Activated CD8-positive, alpha-beta T cell treated with anti-CD3 and anti-CD28 coated beads for 36 hours (primary cell): ENCODE results near the gene GRIK3. TPM values are rescaled to one million over a fixed set of nuclear protein-coding genes. Genes with fewer than 3 reads are reported as not detected.

ENCODE experiments used
- ATAC-seq: fragments of 200-7000 bp; cut with Tn5 transposase; one replicate; pipeline ENCODE4 v1.10.0; 2021; ENCODE audit warnings: mild to moderate bottlenecking, moderate library complexity
- CTCF ChIA-PET: fragments of 350-600 bp; sonication (Branson Sonifier 250); formaldehyde crosslinking; loops from one replicate; lab custom pipeline; 2021; ENCODE audit warnings: antibody characterized with exemption; lab: Charles Lee
- POLR2A ChIA-PET: fragments of 350-600 bp; sonication (Branson Sonifier 250); formaldehyde crosslinking; loops from one replicate; lab custom pipeline; 2021; ENCODE audit warnings: antibody characterized with exemption; lab: Charles Lee
- DNase-seq: peaks from one replicate; pipeline ENCODE4 v3.0.0-alpha.2; 2020
- H3K27ac Mint-ChIP-seq: one replicate; pipeline ENCODE4 v1.8.0; 2021; ENCODE audit warnings: mild to moderate bottlenecking, mixed read lengths
- H3K27me3 Mint-ChIP-seq: one replicate; pipeline ENCODE4 v1.8.0; 2021; ENCODE audit warnings: mixed read lengths
- H3K36me3 Mint-ChIP-seq: one replicate; pipeline ENCODE4 v1.8.0; 2021; ENCODE audit warnings: low read depth, mixed read lengths
- H3K4me1 Mint-ChIP-seq: one replicate; pipeline ENCODE4 v1.8.0; 2021; ENCODE audit warnings: low read depth, mixed read lengths
- H3K4me3 Mint-ChIP-seq: one replicate; pipeline ENCODE4 v1.8.0; 2021; ENCODE audit warnings: mild to moderate bottlenecking, moderate library complexity, mixed read lengths
- H3K9me3 Mint-ChIP-seq: one replicate; pipeline ENCODE4 v1.8.0; 2021; ENCODE audit warnings: mixed read lengths
- CTCF ChIP-seq: fragments of 200-600 bp; IDR thresholded peaks from one replicate; pipeline ENCODE4 v1.8.0; 2022; ENCODE audit warnings: antibody characterized with exemption, mild to moderate bottlenecking
- intact Hi-C: fragments of 100-400 bp; cut with micrococcal nuclease; formaldehyde crosslinking; loops from one replicate; pipeline ENCODE4 v1.10.0; 2022
- total RNA-seq, 2 experiments: library from RNA; stranded (reverse); gene quantifications; one replicate each; pipeline ENCODE4 v1.2.3, GENCODE V29; 2021

Gene GRIK3
- total RNA-seq, 2 experiments from 2014 or later = not detected

GRCh38 chr1:36851595-36851994 is 182.7 kb downstream of the GRIK3 start:
- Mint-ChIP-seq H3K4me3 (no peak overlapping the region), H3K36me3 (no peaks in the 10 kb centered on the region), H3K27me3 (peaks cover 3% of the 10 kb centered on the region), H3K4me1 (no peaks in the 10 kb centered on the region), H3K9me3 (no peaks in the 10 kb centered on the region), H3K27ac (no peak overlapping the region)
- TF ChIP-seq CTCF = no peak
- ChIA-PET CTCF (interaction anchor here (2.0 kb wide), 1 partner anchor 13 kb away, joined by 8 read pairs; no protein-coding TSS in a partner anchor), POLR2A (no interaction called here)
- DNase-seq (no peak), ATAC-seq (no peak)
- intact Hi-C loops = no loop called here

- intact Hi-C loops = no loop called here
- Mint-ChIP-seq H3K27ac (no peak overlapping the region), H3K4me1 (no peaks in the 10 kb centered on the region), H3K36me3 (no peaks in the 10 kb centered on the region), H3K9me3 (no peaks in the 10 kb centered on the region), H3K4me3 (no peak overlapping the region), H3K27me3 (peaks cover 3% of the 10 kb centered on the region)
- DNase-seq (no peak), ATAC-seq (no peak)
- ChIA-PET CTCF (interaction anchor here (2.0 kb wide), 1 partner anchor 13 kb away, joined by 8 read pairs; no protein-coding TSS in a partner anchor), POLR2A (no interaction called here)
- no peak for TF ChIP-seq CTCF
Measured at GRCh38 chr1:36851087-36851486, 183.2 kb downstream of the GRIK3 start.

- no peaks in the 10 kb centered on the region for H3K9me3 Mint-ChIP-seq
- no peak for TF ChIP-seq CTCF
- ChIA-PET CTCF (no interaction called here), POLR2A (no interaction called here)
- no peaks in the 10 kb centered on the region for H3K36me3 Mint-ChIP-seq
- intact Hi-C loops = no loop called here
- H3K4me3 Mint-ChIP-seq = no peak overlapping the region
- no peak overlapping the region for H3K27ac Mint-ChIP-seq
- no peak for ATAC-seq
- DNase-seq = no peak
- H3K4me1 Mint-ChIP-seq = no peaks in the 10 kb centered on the region
- peaks cover 3% of the 10 kb centered on the region for H3K27me3 Mint-ChIP-seq
Measured at GRCh38 chr1:36849956-36850355, 184.4 kb downstream of the GRIK3 start.

- Mint-ChIP-seq H3K27me3 (peaks cover 3% of the 10 kb centered on the region), H3K36me3 (no peaks in the 10 kb centered on the region), H3K4me3 (no peak overlapping the region), H3K4me1 (no peaks in the 10 kb centered on the region), H3K9me3 (no peaks in the 10 kb centered on the region), H3K27ac (no peak overlapping the region)
- CTCF ChIA-PET = interaction anchor here (0.6 kb wide), 1 partner anchor 15 kb away, joined by 3 read pairs; no protein-coding TSS in a partner anchor
- POLR2A ChIA-PET = no interaction called here
- TF ChIP-seq CTCF = no peak
- intact Hi-C loops = no loop called here
- no peak for ATAC-seq
- no peak for DNase-seq
Measured at GRCh38 chr1:36847761-36848160, 186.6 kb downstream of the GRIK3 start.

- Mint-ChIP-seq H3K4me3 (no peak overlapping the region), H3K4me1 (no peaks in the 10 kb centered on the region), H3K27ac (no peak overlapping the region), H3K36me3 (no peaks in the 10 kb centered on the region), H3K27me3 (peaks cover 4% of the 10 kb centered on the region), H3K9me3 (no peaks in the 10 kb centered on the region)
- ChIA-PET CTCF (interaction anchor here (1.0 kb wide), 1 partner anchor 17 kb away, joined by 5 read pairs; no protein-coding TSS in a partner anchor), POLR2A (no interaction called here)
- no peak for TF ChIP-seq CTCF
- intact Hi-C loops = no loop called here
- no peak for DNase-seq
- no peak for ATAC-seq
Measured at GRCh38 chr1:36847186-36847585, 187.1 kb downstream of the GRIK3 start.
